ENCODE measurements around the gene ADAMTS17. TPM values are rescaled to one million over a fixed set of nuclear protein-coding genes. Genes with fewer than 3 reads are reported as not detected.

Gene ADAMTS17
- total RNA-seq, 1 experiment from 2014 or later = 1.8 TPM

DNA sequence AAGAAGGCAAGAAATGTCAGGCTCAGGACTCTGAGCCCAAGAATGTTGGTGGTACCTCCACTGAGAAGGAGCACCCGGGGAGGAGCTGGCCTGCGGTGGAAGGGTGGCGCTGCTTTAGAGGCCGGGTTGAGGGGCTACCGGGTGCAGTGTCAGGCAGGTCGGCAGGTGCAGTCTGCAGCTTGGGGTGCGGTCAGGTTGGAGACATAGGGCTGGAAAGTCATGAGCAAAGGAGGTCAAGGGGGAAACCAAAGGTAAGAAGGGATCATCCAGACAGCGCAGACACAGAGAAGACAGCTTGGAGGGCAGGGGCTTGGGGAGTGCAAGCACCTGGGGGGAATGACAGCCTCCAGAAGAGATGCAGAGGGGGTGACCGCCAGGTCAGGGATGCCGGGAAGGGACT lies 334.2 kb downstream of the ADAMTS17 start:
- TF ChIP-seq, protein P1, sequence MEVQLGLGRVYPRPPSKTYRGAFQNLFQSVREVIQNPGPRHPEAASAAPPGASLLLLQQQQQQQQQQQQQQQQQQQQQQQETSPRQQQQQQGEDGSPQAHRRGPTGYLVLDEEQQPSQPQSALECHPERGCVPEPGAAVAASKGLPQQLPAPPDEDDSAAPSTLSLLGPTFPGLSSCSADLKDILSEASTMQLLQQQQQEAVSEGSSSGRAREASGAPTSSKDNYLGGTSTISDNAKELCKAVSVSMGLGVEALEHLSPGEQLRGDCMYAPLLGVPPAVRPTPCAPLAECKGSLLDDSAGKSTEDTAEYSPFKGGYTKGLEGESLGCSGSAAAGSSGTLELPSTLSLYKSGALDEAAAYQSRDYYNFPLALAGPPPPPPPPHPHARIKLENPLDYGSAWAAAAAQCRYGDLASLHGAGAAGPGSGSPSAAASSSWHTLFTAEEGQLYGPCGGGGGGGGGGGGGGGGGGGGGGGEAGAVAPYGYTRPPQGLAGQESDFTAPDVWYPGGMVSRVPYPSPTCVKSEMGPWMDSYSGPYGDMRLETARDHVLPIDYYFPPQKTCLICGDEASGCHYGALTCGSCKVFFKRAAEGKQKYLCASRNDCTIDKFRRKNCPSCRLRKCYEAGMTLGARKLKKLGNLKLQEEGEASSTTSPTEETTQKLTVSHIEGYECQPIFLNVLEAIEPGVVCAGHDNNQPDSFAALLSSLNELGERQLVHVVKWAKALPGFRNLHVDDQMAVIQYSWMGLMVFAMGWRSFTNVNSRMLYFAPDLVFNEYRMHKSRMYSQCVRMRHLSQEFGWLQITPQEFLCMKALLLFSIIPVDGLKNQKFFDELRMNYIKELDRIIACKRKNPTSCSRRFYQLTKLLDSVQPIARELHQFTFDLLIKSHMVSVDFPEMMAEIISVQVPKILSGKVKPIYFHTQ (CRISPR knock-in tag; IDR thresholded peaks at IDR 0.05) = no peak
- no peak for TF ChIP-seq GTF2I (CRISPR knock-in tag; conservative IDR thresholded peaks at IDR 0.05)
- TF ChIP-seq JAZF1 (CRISPR knock-in tag; IDR thresholded peaks at IDR 0.05) = no peak
- ChIA-PET POLR2A (no interaction called here), CTCF (no interaction called here)
- 0 out of 2 replicates have a peak, but pooled peaks cover 2% of the 10 kb centered on the region for H3K4me1 Mint-ChIP-seq
- H3K27ac Mint-ChIP-seq = no peak overlapping the region
- ATAC-seq (no peak), DNase-seq (ENCODE audit: low spot score) (no peak)
- no peaks in the 10 kb centered on the region for H3K36me3 Mint-ChIP-seq
- no peak overlapping the region for H3K4me3 Mint-ChIP-seq
- no peaks in the 10 kb centered on the region for H3K27me3 Mint-ChIP-seq (ENCODE audit: low read depth)
- H3K9me3 Mint-ChIP-seq = peaks cover 14% of the 10 kb centered on the region

DNA sequence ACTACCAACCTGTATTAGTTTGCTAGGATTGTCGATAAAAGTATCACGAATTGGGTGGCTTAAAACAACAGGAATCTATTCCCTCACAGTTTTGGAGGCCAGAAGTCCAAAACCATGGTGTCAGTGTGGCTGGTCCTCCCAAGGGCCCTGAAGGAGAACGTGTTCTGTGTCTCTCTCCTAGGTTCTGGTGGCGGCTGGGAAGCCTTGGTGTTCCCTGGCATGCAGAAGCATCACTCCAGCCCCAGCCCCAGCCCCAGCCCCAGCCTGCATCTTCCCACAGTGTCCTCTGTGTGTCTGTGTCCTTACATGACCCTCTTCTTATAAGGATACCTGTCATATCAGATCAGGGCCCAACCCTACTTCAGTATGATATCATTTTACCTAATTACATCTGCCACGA lies 336.1 kb downstream of the ADAMTS17 start:
- Mint-ChIP-seq H3K36me3 (no peaks in the 10 kb centered on the region), H3K27me3 (ENCODE audit: low read depth) (no peaks in the 10 kb centered on the region), H3K4me1 (peaks cover 9% of the 10 kb centered on the region), H3K4me3 (no peak overlapping the region), H3K9me3 (peaks cover 3% of the 10 kb centered on the region), H3K27ac (no peak overlapping the region)
- DNase-seq (ENCODE audit: low spot score) (no peak), ATAC-seq (no peak)
- POLR2A ChIA-PET = no interaction called here
- TF ChIP-seq FOXJ3 (CRISPR knock-in tag; IDR thresholded peaks at IDR 0.05; ENCODE audit: borderline replicate concordance) (no peak), ELF4 (CRISPR knock-in tag; IDR thresholded peaks at IDR 0.05; ENCODE audit: low read depth) (no peak), NR3C1 (CRISPR knock-in tag; conservative IDR thresholded peaks at IDR 0.05; ENCODE audit: low read depth) (no peak)
- CTCF ChIA-PET = no interaction called here

DNA sequence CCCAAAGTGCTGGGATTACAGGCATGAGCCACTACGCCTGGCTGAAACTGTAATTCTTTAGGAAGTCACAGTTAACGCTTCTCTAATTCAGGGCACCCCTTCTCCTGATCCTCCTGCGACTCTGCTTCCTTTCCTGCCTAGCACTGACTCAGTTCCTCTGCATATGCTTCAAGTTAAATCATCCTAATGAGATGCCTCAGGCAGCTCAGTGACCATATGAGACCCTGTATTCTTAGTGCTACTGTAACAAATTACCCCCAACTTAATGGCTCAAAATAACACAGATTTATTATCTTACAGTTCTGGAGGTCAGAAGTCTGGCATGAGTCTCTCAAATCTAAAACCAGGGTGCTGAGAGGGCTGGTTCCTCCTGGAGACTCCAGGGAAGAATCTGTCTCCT lies 336.8 kb downstream of the ADAMTS17 start:
- ChIA-PET CTCF (no interaction called here), POLR2A (no interaction called here)
- ATAC-seq = no peak
- Mint-ChIP-seq H3K36me3 (no peaks in the 10 kb centered on the region), H3K27me3 (ENCODE audit: low read depth) (no peaks in the 10 kb centered on the region), H3K27ac (no peak overlapping the region), H3K9me3 (peaks cover 3% of the 10 kb centered on the region), H3K4me3 (no peak overlapping the region), H3K4me1 (peaks cover 9% of the 10 kb centered on the region)
- DNase-seq (ENCODE audit: low spot score) = no peak
- TF ChIP-seq, protein P2, sequence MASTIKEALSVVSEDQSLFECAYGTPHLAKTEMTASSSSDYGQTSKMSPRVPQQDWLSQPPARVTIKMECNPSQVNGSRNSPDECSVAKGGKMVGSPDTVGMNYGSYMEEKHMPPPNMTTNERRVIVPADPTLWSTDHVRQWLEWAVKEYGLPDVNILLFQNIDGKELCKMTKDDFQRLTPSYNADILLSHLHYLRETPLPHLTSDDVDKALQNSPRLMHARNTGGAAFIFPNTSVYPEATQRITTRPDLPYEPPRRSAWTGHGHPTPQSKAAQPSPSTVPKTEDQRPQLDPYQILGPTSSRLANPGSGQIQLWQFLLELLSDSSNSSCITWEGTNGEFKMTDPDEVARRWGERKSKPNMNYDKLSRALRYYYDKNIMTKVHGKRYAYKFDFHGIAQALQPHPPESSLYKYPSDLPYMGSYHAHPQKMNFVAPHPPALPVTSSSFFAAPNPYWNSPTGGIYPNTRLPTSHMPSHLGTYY (CRISPR knock-in tag; IDR thresholded peaks at IDR 0.05) = no peak
- TF ChIP-seq, protein P3, sequence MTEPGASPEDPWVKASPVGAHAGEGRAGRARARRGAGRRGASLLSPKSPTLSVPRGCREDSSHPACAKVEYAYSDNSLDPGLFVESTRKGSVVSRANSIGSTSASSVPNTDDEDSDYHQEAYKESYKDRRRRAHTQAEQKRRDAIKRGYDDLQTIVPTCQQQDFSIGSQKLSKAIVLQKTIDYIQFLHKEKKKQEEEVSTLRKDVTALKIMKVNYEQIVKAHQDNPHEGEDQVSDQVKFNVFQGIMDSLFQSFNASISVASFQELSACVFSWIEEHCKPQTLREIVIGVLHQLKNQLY (CRISPR knock-in tag; IDR thresholded peaks at IDR 0.05) = no peak
- no peak for TF ChIP-seq IRF2 (CRISPR knock-in tag; IDR thresholded peaks at IDR 0.05; ENCODE audit: borderline replicate concordance, low read depth)
- TF ChIP-seq SP1 (CRISPR knock-in tag; conservative IDR thresholded peaks at IDR 0.05) = no peak
- TF ChIP-seq, protein P4, sequence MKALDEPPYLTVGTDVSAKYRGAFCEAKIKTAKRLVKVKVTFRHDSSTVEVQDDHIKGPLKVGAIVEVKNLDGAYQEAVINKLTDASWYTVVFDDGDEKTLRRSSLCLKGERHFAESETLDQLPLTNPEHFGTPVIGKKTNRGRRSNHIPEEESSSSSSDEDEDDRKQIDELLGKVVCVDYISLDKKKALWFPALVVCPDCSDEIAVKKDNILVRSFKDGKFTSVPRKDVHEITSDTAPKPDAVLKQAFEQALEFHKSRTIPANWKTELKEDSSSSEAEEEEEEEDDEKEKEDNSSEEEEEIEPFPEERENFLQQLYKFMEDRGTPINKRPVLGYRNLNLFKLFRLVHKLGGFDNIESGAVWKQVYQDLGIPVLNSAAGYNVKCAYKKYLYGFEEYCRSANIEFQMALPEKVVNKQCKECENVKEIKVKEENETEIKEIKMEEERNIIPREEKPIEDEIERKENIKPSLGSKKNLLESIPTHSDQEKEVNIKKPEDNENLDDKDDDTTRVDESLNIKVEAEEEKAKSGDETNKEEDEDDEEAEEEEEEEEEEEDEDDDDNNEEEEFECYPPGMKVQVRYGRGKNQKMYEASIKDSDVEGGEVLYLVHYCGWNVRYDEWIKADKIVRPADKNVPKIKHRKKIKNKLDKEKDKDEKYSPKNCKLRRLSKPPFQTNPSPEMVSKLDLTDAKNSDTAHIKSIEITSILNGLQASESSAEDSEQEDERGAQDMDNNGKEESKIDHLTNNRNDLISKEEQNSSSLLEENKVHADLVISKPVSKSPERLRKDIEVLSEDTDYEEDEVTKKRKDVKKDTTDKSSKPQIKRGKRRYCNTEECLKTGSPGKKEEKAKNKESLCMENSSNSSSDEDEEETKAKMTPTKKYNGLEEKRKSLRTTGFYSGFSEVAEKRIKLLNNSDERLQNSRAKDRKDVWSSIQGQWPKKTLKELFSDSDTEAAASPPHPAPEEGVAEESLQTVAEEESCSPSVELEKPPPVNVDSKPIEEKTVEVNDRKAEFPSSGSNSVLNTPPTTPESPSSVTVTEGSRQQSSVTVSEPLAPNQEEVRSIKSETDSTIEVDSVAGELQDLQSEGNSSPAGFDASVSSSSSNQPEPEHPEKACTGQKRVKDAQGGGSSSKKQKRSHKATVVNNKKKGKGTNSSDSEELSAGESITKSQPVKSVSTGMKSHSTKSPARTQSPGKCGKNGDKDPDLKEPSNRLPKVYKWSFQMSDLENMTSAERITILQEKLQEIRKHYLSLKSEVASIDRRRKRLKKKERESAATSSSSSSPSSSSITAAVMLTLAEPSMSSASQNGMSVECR (CRISPR knock-in tag; IDR thresholded peaks at IDR 0.05; ENCODE audit: borderline replicate concordance) = no peak
- TF ChIP-seq TCF7 (CRISPR knock-in tag; IDR thresholded peaks at IDR 0.05; ENCODE audit: low read depth) = no peak
- TF ChIP-seq, protein P5, sequence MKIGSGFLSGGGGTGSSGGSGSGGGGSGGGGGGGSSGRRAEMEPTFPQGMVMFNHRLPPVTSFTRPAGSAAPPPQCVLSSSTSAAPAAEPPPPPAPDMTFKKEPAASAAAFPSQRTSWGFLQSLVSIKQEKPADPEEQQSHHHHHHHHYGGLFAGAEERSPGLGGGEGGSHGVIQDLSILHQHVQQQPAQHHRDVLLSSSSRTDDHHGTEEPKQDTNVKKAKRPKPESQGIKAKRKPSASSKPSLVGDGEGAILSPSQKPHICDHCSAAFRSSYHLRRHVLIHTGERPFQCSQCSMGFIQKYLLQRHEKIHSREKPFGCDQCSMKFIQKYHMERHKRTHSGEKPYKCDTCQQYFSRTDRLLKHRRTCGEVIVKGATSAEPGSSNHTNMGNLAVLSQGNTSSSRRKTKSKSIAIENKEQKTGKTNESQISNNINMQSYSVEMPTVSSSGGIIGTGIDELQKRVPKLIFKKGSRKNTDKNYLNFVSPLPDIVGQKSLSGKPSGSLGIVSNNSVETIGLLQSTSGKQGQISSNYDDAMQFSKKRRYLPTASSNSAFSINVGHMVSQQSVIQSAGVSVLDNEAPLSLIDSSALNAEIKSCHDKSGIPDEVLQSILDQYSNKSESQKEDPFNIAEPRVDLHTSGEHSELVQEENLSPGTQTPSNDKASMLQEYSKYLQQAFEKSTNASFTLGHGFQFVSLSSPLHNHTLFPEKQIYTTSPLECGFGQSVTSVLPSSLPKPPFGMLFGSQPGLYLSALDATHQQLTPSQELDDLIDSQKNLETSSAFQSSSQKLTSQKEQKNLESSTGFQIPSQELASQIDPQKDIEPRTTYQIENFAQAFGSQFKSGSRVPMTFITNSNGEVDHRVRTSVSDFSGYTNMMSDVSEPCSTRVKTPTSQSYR (CRISPR knock-in tag; IDR thresholded peaks at IDR 0.05) = no peak
- TF ChIP-seq ESRRA (CRISPR knock-in tag; IDR thresholded peaks at IDR 0.05; ENCODE audit: borderline replicate concordance) = no peak
- TF ChIP-seq, protein P6, sequence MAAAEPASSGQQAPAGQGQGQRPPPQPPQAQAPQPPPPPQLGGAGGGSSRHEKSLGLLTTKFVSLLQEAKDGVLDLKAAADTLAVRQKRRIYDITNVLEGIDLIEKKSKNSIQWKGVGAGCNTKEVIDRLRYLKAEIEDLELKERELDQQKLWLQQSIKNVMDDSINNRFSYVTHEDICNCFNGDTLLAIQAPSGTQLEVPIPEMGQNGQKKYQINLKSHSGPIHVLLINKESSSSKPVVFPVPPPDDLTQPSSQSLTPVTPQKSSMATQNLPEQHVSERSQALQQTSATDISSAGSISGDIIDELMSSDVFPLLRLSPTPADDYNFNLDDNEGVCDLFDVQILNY (CRISPR knock-in tag; IDR thresholded peaks at IDR 0.05) = no peak
- no peak for TF ChIP-seq ZNF263 (CRISPR knock-in tag; IDR thresholded peaks at IDR 0.05; ENCODE audit: low read depth)
- no peak for TF ChIP-seq ATF1 (CRISPR knock-in tag; IDR thresholded peaks at IDR 0.05)
- no peak for TF ChIP-seq ZNF219 (CRISPR knock-in tag; IDR thresholded peaks at IDR 0.05; ENCODE audit: borderline replicate concordance)
- no peak for TF ChIP-seq TP53 (CRISPR knock-in tag; IDR thresholded peaks at IDR 0.05)
- TF ChIP-seq ZNF671 (CRISPR knock-in tag; IDR thresholded peaks at IDR 0.05) = no peak
- TF ChIP-seq ZNF317 (CRISPR knock-in tag; IDR thresholded peaks at IDR 0.05; ENCODE audit: borderline replicate concordance, low read depth) = no peak
